GM12875 (cell line): ENCODE data around the gene CEBPZOS.

ENCODE experiments used
- H3K4me3 ChIP-seq: one replicate; pipeline ENCODE4 v1.5.1; 2011; ENCODE audit warnings: low read depth, low read length, control low read depth
- CTCF ChIP-seq: IDR thresholded peaks from 2 replicates; pipeline ENCODE4 v1.5.1; 2011; ENCODE audit warnings: low read depth, mild to moderate bottlenecking, control low read depth, inconsistent platforms, low read length, moderate library complexity, borderline replicate concordance; ENCODE audit not compliant: insufficient read depth

The CEBPZOS gene

GRCh38 chr2:37180006-37180639, 16.2 kb upstream of the CEBPZOS start:
- H3K4me3 ChIP-seq = no peak overlapping the region
- no peak for TF ChIP-seq CTCF

DNA sequence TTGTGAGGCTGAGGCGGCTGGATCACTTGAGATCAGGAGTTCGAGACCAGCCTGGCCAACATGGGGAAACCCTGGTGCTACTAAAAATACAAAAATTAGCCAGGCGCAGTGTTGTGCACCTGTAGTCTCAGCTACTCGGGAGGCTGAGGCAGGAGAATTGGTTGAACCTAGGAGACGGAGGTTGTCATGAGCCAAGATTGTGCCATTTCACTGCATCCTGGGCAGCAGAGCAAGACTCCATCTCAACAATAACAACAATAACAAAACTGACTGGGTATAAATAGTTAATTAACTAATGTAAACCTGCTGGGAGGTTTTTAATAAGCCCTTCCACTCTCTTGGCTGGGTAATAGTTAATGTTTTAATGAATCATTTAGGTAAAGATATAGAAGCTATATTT, 15.7 kb upstream of the CEBPZOS start:
- no peak for TF ChIP-seq CTCF

GRCh38 chr2:37181726-37182684, 14.3 kb upstream of the CEBPZOS start:
- TF ChIP-seq CTCF = no peak
- no peak overlapping the region for H3K4me3 ChIP-seq

More for the DNA sequence above, 15.7 kb upstream of the CEBPZOS start:
- H3K4me3 ChIP-seq = no peak overlapping the region

DNA sequence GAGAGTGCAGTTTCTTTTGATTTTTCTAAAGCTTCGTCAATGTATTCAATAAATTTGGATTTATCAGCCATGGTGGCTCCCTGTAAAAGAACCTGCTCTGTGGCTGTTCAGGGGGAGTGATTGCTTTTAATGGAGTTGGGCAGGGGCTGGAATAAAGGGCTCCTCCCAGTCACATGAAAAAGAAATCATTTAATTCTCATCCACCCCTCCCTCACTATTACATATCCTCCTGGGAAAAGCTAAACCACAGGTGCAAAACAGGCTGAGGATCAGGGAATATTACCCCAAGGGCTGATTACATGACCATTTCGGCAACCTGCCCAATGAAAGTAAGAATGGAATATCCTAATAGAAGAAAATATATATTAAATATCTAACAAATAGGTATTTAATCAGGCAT, 7.7 kb upstream of the CEBPZOS start, which contains the start of gene SULT6B1:
Gene SULT6B1, minus strand, starts transcription at position 101 of the 400 bp plus-strand sequence. Its CDS starts 30 bp downstream, at position 71.
- no peak for TF ChIP-seq CTCF
- no peak within 1 kb of the TSS for H3K4me3 ChIP-seq

DNA sequence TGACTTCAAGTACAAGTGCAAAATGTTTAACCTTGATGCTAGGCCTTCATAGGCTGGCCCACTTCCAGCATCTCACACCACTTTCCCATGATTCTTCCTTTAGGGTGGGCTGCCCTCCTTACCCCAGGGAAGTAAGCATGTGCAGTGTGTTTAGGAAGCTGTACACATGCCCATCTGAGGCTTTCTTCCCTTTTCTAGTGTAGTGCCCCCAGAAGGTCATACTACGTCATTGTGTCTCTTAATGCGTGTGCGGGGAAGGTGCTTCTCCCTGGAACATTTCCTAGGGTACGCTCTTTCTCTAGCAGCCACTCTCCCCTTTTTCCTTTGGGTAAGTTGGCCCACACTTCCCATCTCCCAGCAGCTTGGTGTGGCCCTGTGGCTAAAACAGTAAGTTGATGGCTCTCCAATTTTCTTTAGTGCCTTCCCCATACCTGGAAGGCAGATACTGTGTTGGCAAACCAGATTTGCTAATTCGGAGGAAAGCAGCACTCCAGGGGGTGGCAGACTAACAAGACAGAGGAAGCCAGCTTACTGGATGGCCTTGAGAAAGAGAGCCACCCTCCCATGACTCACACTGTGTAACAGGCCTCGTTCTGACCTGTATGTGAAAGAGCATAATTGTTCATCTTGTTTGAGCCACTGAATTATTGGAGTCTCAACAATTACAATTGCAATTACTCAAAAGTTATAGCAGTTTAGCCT, 6.7 kb upstream of the CEBPZOS start:
- no peak for TF ChIP-seq CTCF
- H3K4me3 ChIP-seq = no peak overlapping the region

DNA sequence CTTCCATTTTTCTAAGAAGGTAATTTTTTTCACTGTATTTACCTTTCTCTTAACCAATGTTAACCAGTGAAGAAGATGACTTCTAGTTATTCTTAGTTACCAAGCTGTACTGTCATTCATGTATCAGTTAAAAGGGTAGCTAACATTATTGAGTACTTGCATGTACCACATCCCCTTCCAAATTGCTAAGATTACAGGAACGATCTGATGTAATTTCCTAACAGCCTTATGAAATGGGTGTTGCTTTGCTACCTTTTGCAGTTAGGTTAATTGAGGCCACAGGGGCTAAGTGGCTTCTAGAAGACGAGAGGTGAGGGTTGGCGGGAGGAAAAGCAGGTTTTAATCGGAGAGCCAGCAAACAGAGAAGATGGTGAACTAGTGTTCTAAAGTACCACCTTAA, 6.0 kb upstream of the CEBPZOS start:
- TF ChIP-seq CTCF = no peak
- H3K4me3 ChIP-seq = no peak overlapping the region
